CD4-positive, alpha-beta T cell (primary cell): ENCODE results near the gene MGAT5B. TPM values are rescaled to one million over a fixed set of nuclear protein-coding genes. Genes with fewer than 3 reads are reported as not detected.

Experiments used
- ATAC-seq: fragments of 200-7000 bp; cut with Tn5 transposase; one replicate; pipeline ENCODE4 v1.10.0; 2022; ENCODE audit warnings: mild to moderate bottlenecking; ENCODE audit not compliant: poor library complexity
- CTCF ChIA-PET: fragments of 350-600 bp; sonication (Branson Sonifier 250); formaldehyde crosslinking; loops from one replicate; lab custom pipeline; 2021; ENCODE audit warnings: antibody characterized with exemption, inconsistent platforms; lab: Charles Lee
- POLR2A ChIA-PET: fragments of 350-600 bp; sonication (Branson Sonifier 250); formaldehyde crosslinking; loops from one replicate; lab custom pipeline; 2021; ENCODE audit warnings: antibody characterized with exemption, inconsistent platforms; lab: Charles Lee
- DNase-seq, 14 experiments: peaks; one replicate each; pipeline ENCODE4 v3.0.0-alpha.2; 2013 to 2020; ENCODE audit warnings: mixed read lengths in 2 of 14
- H3K27ac ChIP-seq, 2 donors: one replicate each; pipeline versions ENCODE4 v1.5.1 to v1.7.0; 2013; ENCODE audit warnings: low read length in 2 of 2, low read depth in 1 of 2, mild to moderate bottlenecking in 1 of 2
- H3K27me3 ChIP-seq, 2 experiments: 1 replicate in 1 of 2; 2 replicates in 1 of 2; pipeline versions ENCODE4 v1.6.1 to v1.7.0; 2013; ENCODE audit warnings: low read length in 2 of 2, control low read depth in 1 of 2, mild to moderate bottlenecking in 1 of 2, moderate library complexity in 1 of 2; ENCODE audit not compliant: insufficient read depth in 2 of 2, control insufficient read depth in 1 of 2
- H3K36me3 ChIP-seq: one replicate; pipeline ENCODE4 v1.6.1; 2013; ENCODE audit warnings: low read length, control low read depth; ENCODE audit not compliant: insufficient read depth
- H3K4me1 ChIP-seq: one replicate; pipeline ENCODE4 v1.6.1; 2013; ENCODE audit warnings: low read length, control low read depth; ENCODE audit not compliant: insufficient read depth
- H3K4me3 ChIP-seq: one replicate; pipeline ENCODE4 v1.5.1; 2013; ENCODE audit warnings: mild to moderate bottlenecking, low read length, moderate library complexity
- H3K9me3 ChIP-seq, 2 experiments: 1 replicate in 1 of 2; 2 replicates in 1 of 2; pipeline versions ENCODE4 v1.6.1 to v1.7.0; 2013; ENCODE audit warnings: low read length in 2 of 2, mild to moderate bottlenecking in 2 of 2, control low read depth in 1 of 2, moderate library complexity in 1 of 2; ENCODE audit not compliant: control insufficient read depth in 1 of 2, insufficient read depth in 1 of 2
- H3K27ac Mint-ChIP-seq: one replicate; pipeline ENCODE4 v1.8.0; 2020; ENCODE audit warnings: mixed read lengths
- H3K27me3 Mint-ChIP-seq: one replicate; pipeline ENCODE4 v1.8.0; 2021; ENCODE audit warnings: mixed read lengths
- H3K36me3 Mint-ChIP-seq: one replicate; pipeline ENCODE4 v1.8.0; 2021; ENCODE audit warnings: low read depth, mixed read lengths
- H3K4me1 Mint-ChIP-seq: one replicate; pipeline ENCODE4 v1.8.0; 2021; ENCODE audit warnings: low read depth, mixed read lengths
- H3K4me3 Mint-ChIP-seq: one replicate; pipeline ENCODE4 v1.8.0; 2020; ENCODE audit warnings: mild to moderate bottlenecking, mixed read lengths
- H3K9me3 Mint-ChIP-seq: one replicate; pipeline ENCODE4 v1.8.0; 2020; ENCODE audit warnings: mixed read lengths
- CTCF ChIP-seq: fragments of 200-600 bp; IDR thresholded peaks from one replicate; pipeline ENCODE4 v1.8.0; 2022; ENCODE audit warnings: antibody characterized with exemption, mild to moderate bottlenecking
- intact Hi-C, 2 experiments: fragments of 100-400 bp; cut with DNase I in 1 of 2; cut with micrococcal nuclease in 1 of 2; formaldehyde crosslinking; loops; one replicate each; pipeline versions ENCODE4 v1.15.1 to v1.9.0; 2023 to 2025; cut with DNase I, micrococcal nuclease
- total RNA-seq, 174 experiments: library from RNA in 2 of 174; stranded (reverse) in 2 of 174; gene quantifications; one replicate each; pipeline ENCODE4 v1.2.3 and lab custom pipeline; 2021 to 2026

MGAT5B gene
- total RNA-seq, 2 experiments from 2014 or later: 0.28 to 0.77 TPM

GRCh38 chr17:76905836-76906235 lies 37.6 kb downstream of the MGAT5B start:
- DNase-seq (no peak), ATAC-seq (no peak)
- Histone ChIP-seq H3K36me3 (no peaks in the 10 kb centered on the region), H3K27me3 (no peaks in the 10 kb centered on the region), H3K4me3 (no peak overlapping the region), H3K27ac (no peak overlapping the region), H3K9me3 (no peaks in the 10 kb centered on the region), H3K4me1 (no peaks in the 10 kb centered on the region)
- no peaks in the 10 kb centered on the region for H3K36me3 Mint-ChIP-seq
- ChIA-PET CTCF (no interaction called here), POLR2A (no interaction called here)
- no peaks in the 10 kb centered on the region for H3K4me1 Mint-ChIP-seq
- TF ChIP-seq CTCF: no peak
- H3K4me3 Mint-ChIP-seq: no peak overlapping the region
- no peak overlapping the region for H3K27ac Mint-ChIP-seq
- H3K27me3 Mint-ChIP-seq: peaks cover 11% of the 10 kb centered on the region
- intact Hi-C loops: no loop called here
- H3K9me3 Mint-ChIP-seq: no peaks in the 10 kb centered on the region

GRCh38 chr17:76906463-76906862 lies 38.3 kb downstream of the MGAT5B start:
- Mint-ChIP-seq H3K4me3 (no peak overlapping the region), H3K36me3 (no peaks in the 10 kb centered on the region), H3K4me1 (no peaks in the 10 kb centered on the region), H3K9me3 (no peaks in the 10 kb centered on the region), H3K27me3 (peaks cover 11% of the 10 kb centered on the region), H3K27ac (no peak overlapping the region)
- Histone ChIP-seq H3K4me3 (no peak overlapping the region), H3K36me3 (no peaks in the 10 kb centered on the region), H3K27me3 (no peaks in the 10 kb centered on the region), H3K27ac (no peak overlapping the region), H3K4me1 (no peaks in the 10 kb centered on the region), H3K9me3 (no peaks in the 10 kb centered on the region)
- DNase-seq (no peak), ATAC-seq (no peak)
- ChIA-PET POLR2A (no interaction called here), CTCF (no interaction called here)
- no peak for TF ChIP-seq CTCF
- intact Hi-C loops: no loop called here

GRCh38 chr17:76907352-76907751 lies 39.1 kb downstream of the MGAT5B start:
- no peaks in the 10 kb centered on the region for H3K4me1 ChIP-seq
- H3K27me3 Mint-ChIP-seq: peaks cover 11% of the 10 kb centered on the region
- intact Hi-C loops: no loop called here
- no peaks in the 10 kb centered on the region for H3K36me3 ChIP-seq
- H3K4me3 ChIP-seq: no peak overlapping the region
- no peak overlapping the region for H3K4me3 Mint-ChIP-seq
- no peak for TF ChIP-seq CTCF
- H3K27me3 ChIP-seq: no peaks in the 10 kb centered on the region
- ChIA-PET POLR2A (no interaction called here), CTCF (interaction anchor here (0.5 kb wide), 1 partner anchor 402 kb away, joined by 3 read pairs; no protein-coding TSS in a partner anchor)
- ATAC-seq (no peak), DNase-seq (no peak)
- no peaks in the 10 kb centered on the region for H3K9me3 Mint-ChIP-seq
- no peak overlapping the region for H3K27ac ChIP-seq
- no peak overlapping the region for H3K27ac Mint-ChIP-seq
- H3K9me3 ChIP-seq: no peaks in the 10 kb centered on the region
- no peaks in the 10 kb centered on the region for H3K4me1 Mint-ChIP-seq
- no peaks in the 10 kb centered on the region for H3K36me3 Mint-ChIP-seq
